ENCODE measurements around the gene RDH8.

The RDH8 gene

GRCh38 chr19:10026744-10027143 is 13.5 kb downstream of the RDH8 start:
- Histone ChIP-seq H3K27ac (ENCODE audit: poor library complexity, severe bottlenecking) (no peak overlapping the region), H3K27me3 (ENCODE audit: insufficient read depth, poor library complexity, severe bottlenecking) (no peaks in the 10 kb centered on the region), H3K4me1 (ENCODE audit: insufficient read depth, poor library complexity, severe bottlenecking) (no peaks in the 10 kb centered on the region), H3K9me3 (ENCODE audit: severe bottlenecking) (no peaks in the 10 kb centered on the region), H3K36me3 (ENCODE audit: low read depth) (no peaks in the 10 kb centered on the region), H3K4me3 (ENCODE audit: severe bottlenecking) (no peak overlapping the region)
- ATAC-seq (ENCODE audit: low read depth) (no peak), DNase-seq (ENCODE audit: low spot score) (no peak)
- no peak for TF ChIP-seq CTCF (IDR thresholded peaks at IDR 0.05; ENCODE audit: poor library complexity, severe bottlenecking)

DNA sequence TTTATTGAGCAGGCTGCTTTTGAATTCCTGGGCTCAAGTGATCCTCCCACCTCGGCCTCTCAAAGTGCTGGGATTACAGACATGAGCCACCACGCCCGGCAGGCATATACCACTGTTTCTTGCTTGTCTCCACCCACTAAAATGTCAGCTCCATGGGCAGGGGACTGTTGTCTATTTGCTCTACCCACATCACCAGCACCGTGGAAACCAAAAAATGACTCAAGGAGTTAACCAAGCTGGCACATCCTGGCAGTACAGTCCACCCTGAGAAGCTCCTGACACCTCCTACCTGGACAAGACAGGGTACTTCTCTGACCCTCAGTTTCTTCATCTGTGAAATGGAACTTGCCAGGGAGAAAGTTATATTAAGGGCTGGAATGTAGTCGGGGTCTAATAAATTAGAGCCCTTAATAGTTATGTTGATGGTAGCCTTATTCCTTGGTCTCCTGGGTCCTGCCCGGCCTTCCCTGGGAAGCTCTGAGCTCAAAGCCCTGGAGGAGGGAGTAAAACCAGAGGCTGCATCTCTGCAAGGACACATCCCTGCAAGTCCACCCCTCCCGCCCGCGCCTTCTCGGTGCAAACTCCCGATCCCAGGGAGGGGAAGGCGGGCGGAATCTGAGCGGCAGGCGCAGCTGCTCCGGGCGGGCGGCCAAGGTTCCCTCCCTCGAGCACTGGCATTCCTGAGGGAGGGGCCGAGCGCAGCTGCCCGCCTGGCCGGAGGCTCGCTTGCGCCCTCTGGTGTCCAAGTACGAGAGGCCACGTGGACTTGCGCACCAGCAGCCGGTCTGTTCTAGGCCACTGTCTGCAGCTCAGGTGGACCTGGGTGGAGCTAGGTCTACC is 14.1 kb downstream of the RDH8 start:
- H3K36me3 ChIP-seq (ENCODE audit: low read depth), result no peaks in the 10 kb centered on the region
- peaks cover 4% of the 10 kb centered on the region for H3K27me3 ChIP-seq (ENCODE audit: insufficient read depth, poor library complexity, severe bottlenecking)
- peak; percentile 98 for TF ChIP-seq CTCF (IDR thresholded peaks at IDR 0.05; ENCODE audit: poor library complexity, severe bottlenecking)
- no peak overlapping the region for H3K4me3 ChIP-seq (ENCODE audit: severe bottlenecking)
- H3K4me1 ChIP-seq (ENCODE audit: insufficient read depth, poor library complexity, severe bottlenecking), result no peaks in the 10 kb centered on the region
- peak; percentile 94 for ATAC-seq (ENCODE audit: low read depth)
- H3K9me3 ChIP-seq (ENCODE audit: severe bottlenecking), result no peaks in the 10 kb centered on the region
- peak; percentile 94 for DNase-seq (ENCODE audit: low spot score)
- H3K27ac ChIP-seq (ENCODE audit: poor library complexity, severe bottlenecking), result no peak overlapping the region

GRCh38 chr19:10033614-10034013 is 20.3 kb downstream of the RDH8 start:
- Histone ChIP-seq H3K27me3 (ENCODE audit: insufficient read depth, poor library complexity, severe bottlenecking) (peaks cover 26% of the 10 kb centered on the region), H3K9me3 (ENCODE audit: severe bottlenecking) (no peaks in the 10 kb centered on the region)

GRCh38 chr19:10036601-10037071 is 23.4 kb downstream of the RDH8 start:
- no peaks in the 10 kb centered on the region for H3K36me3 ChIP-seq (ENCODE audit: low read depth)
- ATAC-seq (ENCODE audit: low read depth) (no peak), DNase-seq (ENCODE audit: low spot score) (no peak)
- peaks cover 26% of the 10 kb centered on the region for H3K27me3 ChIP-seq (ENCODE audit: insufficient read depth, poor library complexity, severe bottlenecking)
- no peak overlapping the region for H3K4me3 ChIP-seq (ENCODE audit: severe bottlenecking)
- no peaks in the 10 kb centered on the region for H3K4me1 ChIP-seq (ENCODE audit: insufficient read depth, poor library complexity, severe bottlenecking)
- H3K27ac ChIP-seq (ENCODE audit: poor library complexity, severe bottlenecking), result no peak overlapping the region
- TF ChIP-seq CTCF (IDR thresholded peaks at IDR 0.05; ENCODE audit: poor library complexity, severe bottlenecking), result no peak
- no peaks in the 10 kb centered on the region for H3K9me3 ChIP-seq (ENCODE audit: severe bottlenecking)

More at GRCh38 chr19:10033614-10034013, 20.3 kb downstream of the RDH8 start:
- Histone ChIP-seq H3K4me3 (ENCODE audit: severe bottlenecking) (no peak overlapping the region), H3K4me1 (ENCODE audit: insufficient read depth, poor library complexity, severe bottlenecking) (no peaks in the 10 kb centered on the region), H3K27ac (ENCODE audit: poor library complexity, severe bottlenecking) (no peak overlapping the region), H3K36me3 (ENCODE audit: low read depth) (no peaks in the 10 kb centered on the region)
- no peak for DNase-seq (ENCODE audit: low spot score)
- ATAC-seq (ENCODE audit: low read depth), result no peak
- TF ChIP-seq CTCF (IDR thresholded peaks at IDR 0.05; ENCODE audit: poor library complexity, severe bottlenecking), result no peak

DNA sequence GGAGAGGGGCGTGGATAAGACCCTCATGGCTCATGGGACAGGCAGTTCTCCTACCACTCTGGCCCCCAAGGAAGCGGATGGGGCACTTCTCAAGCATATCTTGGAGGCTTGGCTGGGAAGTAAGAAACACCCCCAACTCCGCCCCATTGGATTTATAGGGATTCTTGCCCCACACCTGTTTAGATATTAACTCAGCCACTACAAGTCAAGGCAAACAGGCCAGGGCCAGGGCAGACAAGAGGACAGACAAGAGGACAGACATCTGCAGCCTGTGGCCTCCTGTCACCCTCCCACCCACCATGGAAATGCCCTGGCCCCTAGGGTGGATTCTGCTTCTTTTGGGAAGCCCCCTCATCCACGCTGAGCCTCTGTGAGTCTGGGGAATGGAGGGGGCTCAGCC is 24.1 kb downstream of the RDH8 start:
- ATAC-seq (ENCODE audit: low read depth) (no peak), DNase-seq (ENCODE audit: low spot score) (no peak)
- H3K27me3 ChIP-seq (ENCODE audit: insufficient read depth, poor library complexity, severe bottlenecking), result peaks cover 23% of the 10 kb centered on the region
- H3K36me3 ChIP-seq (ENCODE audit: low read depth), result no peaks in the 10 kb centered on the region
- H3K4me1 ChIP-seq (ENCODE audit: insufficient read depth, poor library complexity, severe bottlenecking), result no peaks in the 10 kb centered on the region
- H3K27ac ChIP-seq (ENCODE audit: poor library complexity, severe bottlenecking), result no peak overlapping the region
- no peak overlapping the region for H3K4me3 ChIP-seq (ENCODE audit: severe bottlenecking)
- no peak for TF ChIP-seq CTCF (IDR thresholded peaks at IDR 0.05; ENCODE audit: poor library complexity, severe bottlenecking)
- H3K9me3 ChIP-seq (ENCODE audit: severe bottlenecking), result no peaks in the 10 kb centered on the region

All from RWPE2 (cell line).